Hippocampal formation (tissue), 2 donors: Measurements from ENCODE around the gene DAB2IP.
"Not testable (repeated sequence)": the region's sequence is repeated elsewhere in the genome, so short reads cannot be mapped to it uniquely, and the experiment has no call there.

ENCODE experiments used
- DNase-seq, 2 donors: peaks; one replicate each; lab custom pipeline; 2025; lab: John Stamatoyannopoulos, UW

Gene DAB2IP

DNA sequence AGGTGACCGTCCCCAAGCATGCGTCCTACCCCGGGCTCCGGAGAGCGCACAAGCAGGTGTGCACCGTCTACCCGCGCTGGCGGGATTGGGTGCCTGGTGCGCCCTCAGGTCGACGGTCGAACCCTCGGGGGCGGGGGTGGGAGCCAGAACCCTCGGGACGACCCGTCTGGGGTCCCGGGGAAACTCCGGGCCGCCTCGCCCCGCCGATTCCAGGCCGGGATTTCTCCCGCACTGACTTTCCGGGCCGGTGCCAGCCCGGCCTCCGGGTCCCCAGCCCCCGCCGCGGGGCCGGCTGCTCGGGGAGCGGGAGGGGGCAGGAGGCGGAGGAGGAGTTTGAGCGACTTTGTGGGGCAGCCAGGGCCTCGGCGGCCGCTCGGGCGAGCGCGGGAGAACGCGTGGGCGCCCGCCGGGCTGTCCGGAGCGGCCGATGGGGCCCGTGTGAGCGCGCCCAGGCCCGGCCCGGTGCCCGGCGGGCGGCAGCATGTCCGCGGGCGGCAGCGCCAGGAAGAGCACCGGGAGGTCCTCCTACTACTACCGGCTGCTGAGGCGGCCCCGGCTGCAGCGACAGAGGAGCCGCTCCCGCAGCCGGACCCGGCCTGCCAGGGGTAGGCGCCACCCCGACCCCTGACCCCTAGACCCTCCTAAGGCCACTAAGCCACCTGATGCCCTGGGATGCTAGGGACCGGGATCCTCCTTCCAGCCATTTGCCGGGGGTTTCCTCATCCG, at the start of gene DAB2IP:
DAB2IP (plus strand) TSS at position 340 of the 726 bp plus-strand sequence; CDS start at position 482, 142 bp downstream.
- peak; percentile 68 to 71 for DNase-seq

DNA sequence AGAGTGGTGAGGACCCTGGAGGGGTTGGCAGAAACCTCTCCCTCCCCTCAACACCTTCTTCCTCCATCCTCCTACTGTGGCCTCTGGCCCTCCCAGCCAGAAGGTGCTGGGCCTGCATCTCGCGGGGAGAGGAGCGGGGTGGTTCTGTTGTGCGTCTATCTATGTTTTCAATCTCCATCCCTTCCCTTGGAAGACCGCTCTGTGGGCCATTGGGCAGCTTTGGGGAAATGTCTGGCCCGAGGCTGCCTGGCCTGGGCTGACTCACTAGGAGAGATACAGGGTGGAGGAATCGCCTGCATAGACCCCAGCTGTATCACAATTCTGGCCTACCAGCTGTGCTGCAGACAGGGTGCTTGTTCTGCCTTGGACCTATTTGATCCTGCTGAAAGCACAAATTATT, 48.4 kb upstream of the DAB2IP start:
- no peak for DNase-seq

DNA sequence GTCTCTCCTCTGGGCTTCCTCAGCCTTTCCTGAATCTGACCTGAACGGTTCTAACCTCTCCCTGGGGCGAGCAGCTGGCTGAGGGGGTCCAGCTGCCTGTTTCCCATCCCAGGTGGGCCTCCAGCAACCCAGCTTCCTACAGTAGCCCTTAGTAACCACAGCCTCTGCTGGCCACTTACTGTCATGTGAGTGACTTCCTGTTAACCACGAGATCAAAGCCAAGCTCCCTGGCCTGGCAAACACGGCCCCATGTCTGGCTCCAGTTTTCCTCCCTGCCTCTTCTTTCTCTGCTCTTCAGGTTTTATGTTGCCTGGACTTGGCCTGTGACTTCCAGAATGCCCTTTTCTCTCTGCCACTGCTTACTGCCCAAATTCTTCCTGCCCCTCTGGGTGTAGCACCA, 47.2 kb upstream of the DAB2IP start:
- peak; percentile 14 to 31 for DNase-seq

DNA sequence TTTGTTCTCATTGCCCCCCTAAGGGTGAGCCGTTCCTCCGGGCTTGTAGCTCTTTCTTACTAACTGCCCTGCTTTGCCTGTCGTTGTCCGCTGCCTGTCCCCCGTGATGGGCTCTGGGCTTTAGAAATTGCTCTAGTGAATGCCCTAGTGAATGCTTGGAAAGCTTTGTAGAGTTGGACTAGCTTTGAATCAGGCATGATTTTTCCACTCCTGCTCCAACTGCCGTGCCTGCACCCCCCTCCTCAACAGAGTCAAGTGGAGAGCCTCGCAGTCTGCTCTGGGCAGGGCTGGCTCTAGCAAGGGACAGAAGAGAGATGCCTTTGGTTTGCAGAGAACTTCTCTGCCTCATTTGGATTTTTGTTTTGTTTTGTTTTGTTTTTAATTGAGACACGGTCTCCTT, 46.8 kb upstream of the DAB2IP start:
- no peak for DNase-seq

DNA sequence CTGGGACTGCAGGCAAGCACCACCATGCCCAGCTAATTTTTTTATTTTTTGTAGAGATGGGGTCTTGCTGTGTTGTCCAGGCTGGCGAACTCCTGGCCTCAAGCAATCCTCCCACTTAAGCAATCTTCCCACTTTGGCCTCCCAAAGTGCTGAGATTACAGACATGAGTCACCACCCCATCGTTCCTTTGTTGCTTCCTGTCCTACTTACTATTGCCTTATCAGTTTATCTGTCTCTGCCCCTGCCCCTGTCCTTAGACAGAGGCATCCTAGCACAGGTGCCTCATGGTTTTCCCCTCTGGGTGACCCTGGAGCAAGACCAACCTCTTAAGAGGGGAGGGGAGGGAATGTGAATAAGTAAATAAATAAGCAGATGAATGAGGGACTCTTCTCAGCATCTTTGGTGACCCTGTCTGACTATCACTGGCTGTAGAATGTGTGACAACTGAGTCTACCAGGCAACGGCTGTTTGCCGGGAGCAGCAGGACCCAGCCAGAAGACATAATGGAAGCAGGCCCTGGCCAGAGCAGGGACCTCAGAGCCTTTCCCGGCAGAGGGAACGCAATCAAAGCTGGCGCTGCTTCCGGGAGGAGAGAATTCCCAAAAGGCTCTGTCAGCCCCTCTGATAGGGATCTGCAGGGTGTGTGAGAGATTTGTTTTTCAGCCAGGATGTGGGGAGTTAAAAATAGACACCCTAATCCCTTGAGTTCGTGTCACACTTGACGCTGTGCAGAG, 43.8 kb upstream of the DAB2IP start:
- DNase-seq: no peak

DNA sequence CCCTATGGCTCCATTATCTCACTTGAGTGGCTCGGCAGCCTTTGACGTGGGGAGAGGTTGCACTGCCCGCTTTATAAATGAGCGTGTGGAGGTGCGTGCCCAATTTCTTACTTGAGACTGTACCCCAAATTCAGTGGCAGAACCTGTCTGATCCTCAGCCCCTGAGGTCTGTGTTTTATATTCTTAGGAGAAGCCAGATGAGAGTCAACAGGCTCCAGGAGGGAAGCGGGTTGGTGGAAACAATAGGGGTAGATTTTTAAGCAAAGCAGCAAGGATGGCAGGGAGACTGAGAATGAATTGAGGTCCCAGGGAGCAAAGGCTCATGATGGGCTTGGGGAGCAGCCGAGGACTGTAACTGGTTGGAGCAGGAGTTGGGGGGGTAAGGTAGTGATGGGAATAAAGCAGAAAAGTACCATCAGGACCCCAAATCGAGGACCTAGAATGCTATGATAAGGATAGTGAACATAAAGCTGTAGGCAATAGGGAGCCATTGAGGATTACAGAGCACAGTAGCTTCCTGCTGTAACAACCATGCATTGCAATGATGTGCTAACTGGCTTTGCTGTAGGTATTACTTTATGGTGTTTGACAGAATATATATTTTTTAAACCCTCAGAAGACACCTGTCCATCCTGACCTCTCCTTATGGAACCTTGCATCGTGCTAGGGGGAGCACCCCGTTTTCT, 43.1 kb upstream of the DAB2IP start:
- DNase-seq: no peak

DNA sequence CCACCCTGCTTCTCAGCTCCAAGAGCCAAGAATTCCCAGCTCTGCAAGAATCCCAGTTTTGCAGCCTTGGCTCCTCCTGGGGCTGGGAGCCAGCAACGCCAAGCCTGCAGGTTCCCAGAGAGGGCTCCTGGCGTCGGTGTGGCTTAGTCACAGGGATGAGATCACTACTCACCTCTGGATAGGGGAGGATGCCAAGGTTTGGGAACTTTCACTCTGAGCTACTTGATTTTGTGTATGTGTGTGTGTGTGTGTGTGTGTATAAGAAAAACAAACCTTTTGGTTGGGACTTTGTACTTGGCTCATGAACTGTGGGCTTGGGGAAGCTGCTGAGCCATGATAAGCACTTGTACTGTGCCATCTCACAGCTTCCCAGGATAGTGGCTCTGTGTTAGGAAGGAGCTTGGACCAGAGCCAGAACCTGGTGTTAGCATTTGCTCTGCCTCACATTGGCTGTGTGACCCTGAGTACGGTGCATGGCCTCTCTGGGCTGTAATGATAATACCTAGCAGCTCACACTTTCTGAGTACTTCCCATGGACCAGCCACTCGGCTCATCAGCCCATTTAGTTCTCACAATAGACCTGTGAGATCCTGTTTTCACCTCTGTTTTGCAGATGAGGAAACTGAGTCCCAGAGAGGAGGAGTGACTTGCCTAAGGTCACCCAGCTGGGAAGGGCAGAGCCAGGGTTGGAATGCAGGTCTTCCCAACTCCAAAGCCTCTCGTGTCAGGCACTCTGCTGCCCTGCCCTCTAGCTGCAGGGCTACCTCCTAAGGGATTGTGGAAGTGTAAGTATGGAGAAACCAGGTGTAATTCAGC, 41.4 kb upstream of the DAB2IP start:
- no peak for DNase-seq

DNA sequence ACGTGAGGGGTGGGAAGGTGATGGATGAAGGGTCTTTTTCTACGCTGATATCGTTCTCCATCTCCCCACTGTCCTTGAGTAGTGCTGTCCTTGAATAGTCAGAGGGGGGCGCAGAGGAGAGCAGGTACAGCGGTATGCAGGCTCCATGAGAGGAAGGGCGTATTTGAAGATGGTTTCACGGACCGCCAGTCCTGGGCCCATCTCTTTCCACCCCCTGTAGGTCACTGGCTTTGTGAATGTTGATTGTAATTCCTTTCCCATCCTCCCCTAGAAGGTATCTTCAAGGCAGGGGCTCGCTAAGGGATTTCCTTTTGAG, 40.8 kb upstream of the DAB2IP start:
- DNase-seq: no peak

DNA sequence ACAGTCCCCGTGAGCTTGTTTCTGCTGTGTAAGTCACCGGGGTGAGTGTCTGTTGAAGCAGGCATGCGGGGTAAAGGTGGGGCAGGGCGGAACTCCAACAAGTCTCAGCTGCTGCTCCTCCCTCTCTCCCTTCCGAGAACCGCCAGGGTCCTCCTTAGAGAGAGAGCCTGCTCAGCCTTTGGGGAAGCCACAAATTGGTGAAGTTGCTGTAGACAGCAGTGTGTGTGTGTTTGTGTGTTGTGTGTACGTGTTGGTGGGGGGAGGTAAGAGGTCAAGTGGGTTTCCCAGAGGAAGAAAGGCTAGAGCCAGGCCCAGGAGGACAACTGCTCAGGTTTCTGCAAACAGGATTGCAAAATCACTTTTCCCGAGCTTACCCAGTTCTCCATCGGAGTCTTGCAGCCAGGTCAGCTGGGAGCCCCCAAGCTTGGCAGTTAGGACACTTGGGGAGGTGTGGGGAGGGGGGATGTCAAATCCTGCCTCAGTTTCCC, 38.9 kb upstream of the DAB2IP start:
- no peak for DNase-seq

DNA sequence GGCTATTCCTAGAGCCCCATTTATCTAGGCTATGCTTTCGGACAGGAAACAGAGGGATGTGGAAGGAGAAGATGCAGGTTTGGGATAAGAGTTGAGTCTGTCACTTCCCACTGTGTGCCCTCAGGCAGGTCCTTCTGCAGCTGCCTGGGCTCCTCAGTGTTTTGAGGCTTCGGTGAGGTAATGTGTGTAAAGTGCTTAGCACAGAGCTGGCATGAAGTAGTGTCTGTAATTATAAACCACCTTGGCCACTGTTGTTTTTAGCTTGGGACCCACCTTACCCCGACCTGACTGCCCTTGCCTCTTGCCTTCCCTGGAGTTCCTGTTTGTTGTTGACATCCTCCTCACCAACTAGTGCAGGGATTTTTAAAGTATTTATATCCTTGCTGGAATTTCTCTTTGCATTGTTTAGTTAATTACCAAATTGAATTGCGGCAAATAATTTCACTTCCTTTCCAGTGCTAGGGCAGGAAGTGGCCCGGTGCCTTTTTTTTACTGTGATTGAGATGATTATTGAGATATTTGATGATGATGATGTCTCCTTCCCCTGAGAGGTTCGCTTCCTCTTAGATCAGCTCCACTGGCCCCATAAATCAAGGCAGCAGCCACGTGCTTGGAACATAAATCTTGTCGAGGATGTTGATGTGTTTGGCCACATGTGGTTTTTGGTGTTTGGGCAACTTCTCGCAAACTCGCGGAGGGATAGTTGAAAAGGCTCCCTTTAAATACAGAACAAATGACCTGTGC, 38.3 kb upstream of the DAB2IP start:
- DNase-seq: no peak

DNA sequence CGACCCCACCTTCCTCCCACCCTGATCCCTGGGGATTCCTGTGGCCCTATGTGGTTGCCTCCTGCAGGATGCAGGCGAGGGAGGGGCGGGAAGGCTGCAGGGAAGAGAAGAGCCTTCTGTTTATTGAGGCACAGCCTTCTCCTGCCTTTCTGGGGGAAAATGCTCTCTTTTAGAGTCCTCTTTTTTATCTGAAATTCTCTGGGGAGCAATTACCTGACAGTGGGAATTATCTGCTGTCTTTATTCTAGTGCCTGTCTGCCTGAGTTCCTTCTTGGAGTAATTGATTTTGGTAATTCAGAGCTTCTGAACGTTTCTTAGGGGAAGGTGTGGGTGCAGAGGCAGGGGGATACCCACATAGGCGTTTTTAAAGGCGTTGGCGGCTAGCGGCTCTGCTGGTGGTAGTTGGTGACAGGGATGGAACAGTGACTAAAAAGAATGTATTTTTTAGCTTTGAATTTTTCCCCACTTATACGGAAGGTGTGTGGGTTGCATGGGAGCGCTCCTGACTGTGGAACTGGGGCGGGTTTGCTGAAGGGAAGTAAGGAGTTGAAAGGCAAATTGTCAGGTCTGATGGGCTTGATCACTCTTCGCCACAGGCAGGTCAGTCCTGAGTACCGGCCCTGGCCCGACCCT, 35.2 kb upstream of the DAB2IP start:
- DNase-seq: no peak

DNA sequence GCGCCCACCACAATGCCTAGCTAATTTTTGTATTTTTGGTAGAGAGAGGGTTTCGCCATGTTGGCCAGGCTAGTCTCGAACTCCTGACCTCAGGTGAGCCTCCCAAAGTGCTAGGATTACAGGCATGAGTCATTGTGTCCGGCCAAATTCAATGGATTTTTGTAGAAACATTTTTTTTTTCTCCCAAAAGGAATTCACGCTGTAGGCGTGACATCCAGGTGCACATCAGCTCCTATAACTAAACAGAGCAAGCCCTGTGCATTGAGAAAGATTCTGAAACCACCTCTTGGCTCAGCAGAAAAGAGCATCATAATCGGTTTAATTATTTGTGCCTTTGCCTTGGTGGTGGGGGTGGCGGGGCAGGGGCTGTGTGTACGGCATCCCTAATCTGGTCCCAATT, 32.9 kb upstream of the DAB2IP start:
- no peak for DNase-seq

DNA sequence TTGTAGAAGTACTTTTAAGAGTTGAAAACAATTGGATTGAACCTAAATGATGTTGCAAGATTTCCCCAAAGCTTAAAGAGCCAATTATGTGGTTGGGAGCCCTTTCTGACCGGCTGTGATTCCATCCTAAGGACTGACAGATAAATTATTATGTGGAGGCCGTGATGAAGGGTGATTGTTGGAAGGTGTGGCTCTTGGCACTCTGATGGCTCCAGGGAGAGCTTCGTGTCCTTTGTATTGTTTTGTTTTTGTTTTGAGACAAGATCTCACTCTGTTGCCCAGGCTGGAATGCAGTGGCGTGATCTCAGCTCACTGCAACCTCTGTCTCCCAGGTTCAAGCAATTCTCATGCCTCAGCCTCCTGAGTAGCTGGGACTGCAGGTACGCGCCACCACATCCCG, 32.5 kb upstream of the DAB2IP start:
- not testable (repeated sequence) for DNase-seq

DNA sequence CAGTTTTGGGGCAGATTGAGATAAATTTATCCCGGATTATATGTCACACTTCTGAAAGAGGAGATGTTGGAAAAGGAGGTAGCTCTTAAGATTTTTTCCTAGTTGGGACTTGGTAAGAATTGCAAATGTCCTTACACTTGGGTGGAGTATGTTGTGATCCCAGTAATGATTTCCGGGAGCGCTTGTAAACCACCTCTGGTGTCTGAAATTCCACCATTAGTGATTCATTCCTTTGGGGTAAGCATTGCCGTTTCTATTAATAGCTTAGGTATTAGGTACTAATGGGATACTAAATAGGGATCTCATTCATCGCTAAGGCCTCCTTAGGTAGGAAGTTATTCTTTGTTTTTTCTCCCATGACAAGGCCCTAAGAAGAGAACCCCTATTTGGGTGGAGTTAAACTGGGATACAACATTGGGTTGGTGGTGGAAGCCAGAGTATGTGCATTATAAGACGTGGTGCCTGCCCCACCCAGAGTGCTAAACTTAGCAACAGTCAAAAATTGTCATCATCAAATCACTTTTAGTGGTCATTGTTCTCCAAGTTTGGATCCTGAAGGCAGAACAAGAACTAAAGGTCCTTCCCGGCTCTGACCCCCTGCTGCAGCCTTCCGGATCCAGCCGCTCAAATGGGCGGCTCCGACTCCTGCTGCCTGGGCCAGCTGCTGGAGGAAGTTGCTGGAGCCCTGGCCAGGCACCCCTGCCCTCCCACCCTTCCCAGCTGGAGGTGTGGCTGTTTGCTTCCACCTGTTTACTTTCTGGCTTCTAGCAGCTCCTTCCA, 31.7 kb upstream of the DAB2IP start:
- no peak for DNase-seq

DNA sequence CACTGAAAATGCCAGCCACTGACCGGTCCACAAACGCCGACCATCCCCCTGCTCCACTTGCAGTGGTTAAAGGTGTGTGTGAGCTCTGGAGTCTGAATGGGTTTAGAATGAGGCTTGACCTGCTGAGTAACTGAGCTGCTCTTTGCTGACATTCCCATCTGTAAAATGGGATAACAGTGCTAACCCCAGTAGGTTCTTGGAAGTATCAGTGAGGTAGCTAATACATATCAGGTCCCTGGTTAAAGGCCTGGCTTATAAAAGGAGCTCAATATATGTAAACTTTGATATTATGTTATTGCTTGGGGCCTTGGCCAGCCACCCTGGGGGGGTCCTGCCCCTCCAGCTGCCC, 31.1 kb upstream of the DAB2IP start:
- DNase-seq: no peak

DNA sequence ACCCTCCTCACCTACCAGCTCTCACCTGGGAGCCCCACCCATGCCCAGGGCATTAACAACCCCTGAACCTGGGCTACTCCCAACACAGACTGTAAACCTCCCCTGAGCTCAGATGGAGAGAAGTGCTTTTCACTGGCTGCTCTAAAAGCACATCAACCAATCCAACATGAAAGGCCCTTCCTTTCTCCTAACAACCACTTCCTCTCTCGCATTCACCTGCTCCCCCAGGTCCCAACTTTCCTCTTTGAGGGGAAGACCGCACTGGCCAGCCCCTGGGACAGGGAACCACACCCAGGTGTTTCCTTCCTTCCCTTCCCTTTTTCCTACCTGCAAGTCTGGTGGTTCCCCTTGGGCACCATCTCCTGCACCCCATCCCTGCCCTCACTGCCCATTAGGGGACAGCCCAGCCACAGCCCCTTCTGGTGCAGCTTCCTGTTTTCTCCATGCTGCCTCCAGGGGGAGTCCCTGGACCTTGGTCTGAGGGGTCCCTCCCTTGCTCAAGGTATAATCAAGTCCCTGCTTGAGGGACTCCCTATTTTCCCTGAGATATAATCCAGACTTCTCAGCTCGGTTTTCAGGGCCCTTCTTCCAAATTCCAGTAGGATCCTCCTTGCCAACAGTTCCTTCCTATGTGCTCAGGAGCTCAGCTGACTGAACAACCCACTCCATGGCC, 30.5 kb upstream of the DAB2IP start:
- DNase-seq: no peak

DNA sequence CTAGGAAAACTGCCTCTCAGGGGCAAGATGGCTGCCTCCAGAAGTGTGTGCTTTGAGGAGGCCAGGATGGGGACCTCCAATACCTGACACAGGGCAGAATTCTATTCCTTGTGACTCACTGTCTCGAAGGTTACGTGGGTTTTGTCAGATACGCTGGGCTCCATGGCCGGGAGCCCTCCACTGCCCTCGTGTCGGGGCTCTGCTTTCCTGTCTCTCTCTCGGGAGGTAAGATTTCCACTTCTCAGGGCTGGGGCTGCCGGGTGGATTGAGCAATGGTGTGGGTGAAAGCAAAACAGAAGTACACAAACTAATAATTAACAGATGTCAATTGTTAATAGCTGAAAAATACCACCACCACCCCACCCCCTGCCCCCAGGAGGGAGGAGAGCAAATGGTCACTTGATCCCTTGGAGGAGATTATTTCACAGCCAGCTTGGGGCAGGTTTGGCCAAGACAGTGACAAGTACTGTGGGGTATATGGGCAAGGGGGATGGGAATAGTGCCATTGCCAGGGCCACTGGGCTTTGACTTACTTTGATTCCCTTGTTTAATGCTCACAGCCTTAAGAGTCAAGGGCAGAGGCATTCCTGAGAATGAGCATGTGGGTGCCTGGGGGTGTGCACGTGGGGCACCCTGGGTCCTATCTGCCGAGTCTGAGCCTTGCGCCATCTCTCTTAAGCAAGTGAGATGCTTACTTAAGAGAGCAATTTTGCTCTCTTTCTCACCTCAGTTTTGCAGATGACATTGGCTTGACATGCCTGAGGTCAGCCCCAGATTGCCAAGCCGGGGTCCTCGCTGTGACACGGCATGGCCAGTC, 28.8 kb upstream of the DAB2IP start:
- DNase-seq: no peak

DNA sequence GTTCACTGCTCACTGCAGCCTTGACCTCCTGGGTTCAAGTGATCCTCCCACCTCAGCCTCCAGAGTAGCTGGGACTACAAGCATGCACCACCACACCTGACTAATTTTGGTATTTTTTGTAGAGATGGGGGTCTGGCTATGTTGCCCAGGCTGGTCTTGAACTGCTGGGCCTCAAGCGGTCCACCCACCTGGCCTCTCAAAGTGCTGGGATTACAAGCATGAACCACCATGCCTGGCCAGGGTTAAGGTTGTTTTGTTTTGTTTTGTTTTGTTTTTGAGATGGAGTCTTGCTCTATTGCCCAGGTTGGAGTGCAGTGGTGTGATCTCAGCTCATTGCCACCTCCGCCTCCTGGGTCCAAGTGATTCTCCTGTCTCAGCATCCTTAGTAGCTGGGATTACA, 28.0 kb upstream of the DAB2IP start:
- not testable (repeated sequence) for DNase-seq

DNA sequence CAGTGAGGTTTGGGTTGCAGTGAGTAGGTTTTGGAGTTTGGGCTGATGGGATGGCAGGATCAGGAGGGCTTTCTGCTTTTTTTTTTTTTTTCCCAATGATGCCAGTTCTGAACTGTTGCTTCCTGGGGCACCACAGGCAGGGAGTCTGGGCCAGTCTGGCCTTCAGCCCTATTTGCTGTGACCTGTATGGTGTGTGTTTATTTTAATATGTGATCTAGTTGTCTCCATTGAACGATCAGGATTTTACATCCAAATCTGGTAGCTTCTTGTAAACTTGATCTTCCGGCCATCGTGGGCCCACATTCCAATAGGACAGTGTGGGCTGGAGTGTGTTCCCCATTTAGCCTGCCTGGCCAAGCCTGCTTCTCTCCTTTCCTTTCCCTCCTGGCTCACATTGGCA, 25.8 kb upstream of the DAB2IP start:
- no peak for DNase-seq
